ENCODE data around the gene NBR1.
A peak's percentile ranks its signal among the peaks of the same experiment; 100 is the strongest.
"Not testable (repeated sequence)": the region's sequence is repeated elsewhere in the genome, so short reads cannot be mapped to it uniquely, and the experiment has no call there.

The NBR1 gene

DNA sequence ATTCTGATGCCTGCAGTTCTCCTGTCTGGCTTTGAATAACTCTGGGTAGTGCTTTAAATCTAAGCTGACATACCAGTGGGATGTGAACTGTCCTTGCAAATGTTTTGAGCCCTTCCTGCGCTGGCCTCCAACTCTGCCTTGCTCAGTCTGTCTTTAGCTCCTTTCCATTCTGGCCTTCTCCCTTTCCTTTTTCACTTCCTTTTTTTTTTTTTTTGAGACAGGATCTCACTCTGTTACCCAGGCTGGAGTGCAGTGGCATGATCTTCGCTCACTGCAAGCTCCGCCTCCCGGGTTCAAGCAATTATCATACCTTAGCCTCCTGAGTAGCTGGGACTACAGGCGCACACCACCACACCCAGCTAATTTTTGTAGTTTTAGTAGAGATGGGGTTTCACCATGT lies 37.6 kb upstream of the NBR1 start:
- peak; percentile 52; the same call in 1 of the 2 replicates for TF ChIP-seq SPI1 (IDR thresholded peaks at IDR 0.05; ENCODE audit: low read depth, low read length)
- not testable (repeated sequence) for FAIRE-seq; DNase-seq (ENCODE audit: insufficient read length, low spot score)

GRCh38 chr17:43134774-43135453 lies 36.1 kb upstream of the NBR1 start:
- DNase-seq (ENCODE audit: insufficient read length, low spot score) (no peak), FAIRE-seq (no peak)
- TF ChIP-seq POLR2A (IDR thresholded peaks at IDR 0.05; ENCODE audit: low read depth, low read length) = no peak
- TF ChIP-seq POU2F2 (IDR thresholded peaks at IDR 0.05; ENCODE audit: low read depth, low read length) = no peak
- no peak for TF ChIP-seq TAF1 (IDR thresholded peaks at IDR 0.05; ENCODE audit: low read depth, low read length)
- TF ChIP-seq POLR2AphosphoS5 (IDR thresholded peaks at IDR 0.05; ENCODE audit: low read depth, low read length) = no peak
- TF ChIP-seq PAX5 (IDR thresholded peaks at IDR 0.05; ENCODE audit: insufficient read depth, low read length, severe bottlenecking) = no peak
- TF ChIP-seq SPI1 (IDR thresholded peaks at IDR 0.05; ENCODE audit: low read depth, low read length) = no peak

DNA sequence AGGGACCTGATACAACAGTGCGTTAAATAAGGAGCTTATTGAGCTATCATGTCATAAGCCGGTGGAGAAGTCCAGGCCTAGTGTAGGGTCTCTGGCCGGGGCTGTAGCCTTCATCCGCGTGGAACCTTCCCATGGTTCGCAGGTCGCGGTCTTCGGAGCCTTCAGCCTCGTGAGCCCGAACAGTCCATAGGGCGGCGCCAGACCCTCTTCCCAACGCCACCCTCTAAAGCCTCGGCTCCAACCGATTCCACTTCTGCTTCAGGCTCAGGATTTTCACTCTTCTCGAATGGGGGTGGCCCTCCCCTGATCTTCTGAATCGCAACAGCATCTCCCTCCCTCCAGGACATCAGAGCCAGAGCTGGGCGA lies 35.6 kb upstream of the NBR1 start:
- TF ChIP-seq SPI1 (IDR thresholded peaks at IDR 0.05; ENCODE audit: low read depth, low read length) (no peak), TAF1 (IDR thresholded peaks at IDR 0.05; ENCODE audit: low read depth, low read length) (no peak), POLR2A (IDR thresholded peaks at IDR 0.05; ENCODE audit: low read depth, low read length) (no peak), POLR2AphosphoS5 (IDR thresholded peaks at IDR 0.05; ENCODE audit: low read depth, low read length) (no peak), PAX5 (IDR thresholded peaks at IDR 0.05; ENCODE audit: insufficient read depth, low read length, severe bottlenecking) (no peak), POU2F2 (IDR thresholded peaks at IDR 0.05; ENCODE audit: low read depth, low read length) (no peak)
- no peak for FAIRE-seq
- no peak for DNase-seq (ENCODE audit: insufficient read length, low spot score)

- not testable (repeated sequence) for DNase-seq (ENCODE audit: insufficient read length, low spot score); FAIRE-seq
Measured at GRCh38 chr17:43136574-43136973, 34.4 kb upstream of the NBR1 start.

DNA sequence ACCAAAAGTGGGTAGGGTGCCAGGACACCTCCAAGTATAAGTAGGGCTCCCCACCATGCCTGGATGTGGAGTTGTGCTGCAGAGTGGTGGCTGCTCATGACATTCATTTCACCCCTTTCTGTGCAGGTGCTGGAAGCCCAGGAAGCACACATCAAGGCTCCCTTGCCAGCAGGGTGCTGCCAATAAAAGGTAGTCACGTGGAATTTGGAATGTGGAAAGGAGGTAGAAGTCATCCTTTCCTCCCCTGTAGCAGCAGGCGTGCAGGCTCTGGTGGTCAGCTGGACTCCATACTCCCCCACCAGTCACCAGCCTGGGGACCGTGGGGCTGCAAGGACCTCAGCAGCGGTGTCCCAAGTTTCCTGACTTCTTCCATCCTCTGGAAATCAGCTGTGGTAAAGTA lies 32.5 kb upstream of the NBR1 start:
- not testable (repeated sequence) for DNase-seq (ENCODE audit: insufficient read length, low spot score); FAIRE-seq

- DNase-seq (ENCODE audit: insufficient read length, low spot score) (no peak), FAIRE-seq (no peak)
Measured at GRCh38 chr17:43140396-43141332, 30.4 kb upstream of the NBR1 start.

GRCh38 chr17:43142153-43142552 lies 28.9 kb upstream of the NBR1 start:
- TF ChIP-seq PAX5 (IDR thresholded peaks at IDR 0.05; ENCODE audit: insufficient read depth, low read length, severe bottlenecking) (no peak), TAF1 (IDR thresholded peaks at IDR 0.05; ENCODE audit: low read depth, low read length) (no peak), SPI1 (IDR thresholded peaks at IDR 0.05; ENCODE audit: low read depth, low read length) (no peak), POLR2AphosphoS5 (IDR thresholded peaks at IDR 0.05; ENCODE audit: low read depth, low read length) (no peak), POU2F2 (IDR thresholded peaks at IDR 0.05; ENCODE audit: low read depth, low read length) (no peak), POLR2A (IDR thresholded peaks at IDR 0.05; ENCODE audit: low read depth, low read length) (no peak)
- FAIRE-seq (no peak), DNase-seq (ENCODE audit: insufficient read length, low spot score) (no peak)

More at GRCh38 chr17:43140396-43141332, 30.4 kb upstream of the NBR1 start:
- TF ChIP-seq PAX5 (IDR thresholded peaks at IDR 0.05; ENCODE audit: insufficient read depth, low read length, severe bottlenecking) (no peak), TAF1 (IDR thresholded peaks at IDR 0.05; ENCODE audit: low read depth, low read length) (no peak), SPI1 (IDR thresholded peaks at IDR 0.05; ENCODE audit: low read depth, low read length) (no peak)

GRCh38 chr17:43143201-43143600 lies 27.8 kb upstream of the NBR1 start:
- FAIRE-seq = no peak
- no peak for DNase-seq (ENCODE audit: insufficient read length, low spot score)
- TF ChIP-seq TAF1 (IDR thresholded peaks at IDR 0.05; ENCODE audit: low read depth, low read length) = no peak

DNA sequence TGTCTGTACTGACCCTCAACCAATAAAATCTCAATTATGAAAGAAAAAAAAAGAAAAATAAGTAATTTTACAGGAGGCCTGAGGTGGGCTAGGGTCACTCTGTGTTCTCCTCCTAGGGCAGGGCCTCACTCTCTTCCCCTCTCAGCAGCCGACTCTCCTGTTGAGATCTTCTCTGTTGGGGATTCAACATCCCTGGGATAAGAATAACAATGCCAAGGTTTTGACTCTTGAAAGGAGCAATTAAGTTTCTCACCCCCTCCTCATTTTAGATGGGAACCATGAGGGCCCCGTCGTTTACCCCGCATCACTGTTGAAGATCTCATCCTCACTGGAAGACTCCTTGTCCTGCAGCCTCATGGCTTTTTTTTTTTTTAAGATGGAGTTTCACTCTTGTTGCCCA lies 24.4 kb upstream of the NBR1 start:
- no peak for DNase-seq (ENCODE audit: insufficient read length, low spot score)
- TF ChIP-seq POLR2AphosphoS5 (IDR thresholded peaks at IDR 0.05; ENCODE audit: low read depth, low read length) (no peak), TAF1 (IDR thresholded peaks at IDR 0.05; ENCODE audit: low read depth, low read length) (no peak), SPI1 (IDR thresholded peaks at IDR 0.05; ENCODE audit: low read depth, low read length) (no peak), POU2F2 (IDR thresholded peaks at IDR 0.05; ENCODE audit: low read depth, low read length) (no peak), PAX5 (IDR thresholded peaks at IDR 0.05; ENCODE audit: insufficient read depth, low read length, severe bottlenecking) (no peak), POLR2A (IDR thresholded peaks at IDR 0.05; ENCODE audit: low read depth, low read length) (no peak)
- FAIRE-seq = no peak

DNA sequence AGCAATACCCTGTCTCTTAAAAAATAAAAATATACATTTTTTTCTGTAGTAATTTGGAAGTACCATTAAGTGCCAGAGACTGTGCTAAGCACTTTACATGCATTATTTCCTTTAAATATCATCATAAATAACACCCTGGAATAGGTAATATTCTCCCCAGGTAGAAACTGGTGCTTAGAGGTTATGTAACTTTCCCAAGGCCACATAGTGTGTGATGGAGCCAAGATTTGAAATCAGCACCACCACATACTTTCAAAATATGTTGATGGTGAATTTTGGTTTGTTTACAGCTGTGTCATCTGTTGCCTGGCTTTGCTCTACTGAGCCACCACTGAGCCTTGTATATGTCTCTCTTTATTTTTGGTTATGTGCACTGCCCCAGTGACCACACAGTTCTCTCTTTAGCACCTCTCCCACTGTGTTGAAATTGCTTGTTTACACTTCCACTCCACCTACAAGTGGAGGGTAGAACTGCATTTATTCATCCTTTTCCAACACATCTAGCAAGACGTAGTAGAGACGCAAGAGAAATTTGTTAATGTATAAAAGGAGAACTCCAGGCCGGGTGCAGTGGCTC lies 19.0 kb upstream of the NBR1 start:
- TF ChIP-seq POU2F2 (IDR thresholded peaks at IDR 0.05; ENCODE audit: low read depth, low read length) = no peak
- TF ChIP-seq SPI1 (IDR thresholded peaks at IDR 0.05; ENCODE audit: low read depth, low read length) = no peak
- TF ChIP-seq POLR2A (IDR thresholded peaks at IDR 0.05; ENCODE audit: low read depth, low read length) = no peak
- TF ChIP-seq POLR2AphosphoS5 (IDR thresholded peaks at IDR 0.05; ENCODE audit: low read depth, low read length) = no peak
- no peak for TF ChIP-seq PAX5 (IDR thresholded peaks at IDR 0.05; ENCODE audit: insufficient read depth, low read length, severe bottlenecking)
- no peak for TF ChIP-seq TAF1 (IDR thresholded peaks at IDR 0.05; ENCODE audit: low read depth, low read length)
- no peak for DNase-seq (ENCODE audit: insufficient read length, low spot score)
- FAIRE-seq = no peak

- not testable (repeated sequence) for FAIRE-seq; DNase-seq (ENCODE audit: insufficient read length, low spot score)
Measured at GRCh38 chr17:43153197-43153835, 17.7 kb upstream of the NBR1 start.

All from GM12891 (cell line).